Caco-2 (cell line): ENCODE results near the gene DRGX. TPM values are rescaled to one million over a fixed set of nuclear protein-coding genes. Genes with fewer than 3 reads are reported as not detected.

Experiments used
- BruUV-seq: library from RNA; stranded (reverse); fragments of 400-500 nt; replicated peaks from 2 replicates; lab custom pipeline; 2021; lab: Mats Ljungman, UMichigan
- CTCF ChIA-PET: fragments of 300-600 bp; sonication (Branson Sonifier 250); formaldehyde crosslinking; loops from one replicate; lab custom pipeline; 2022; ENCODE audit warnings: antibody characterized with exemption; lab: Charles Lee
- POLR2A ChIA-PET: fragments of 300-600 bp; sonication (Branson Sonifier 250); formaldehyde crosslinking; loops from one replicate; lab custom pipeline; 2022; ENCODE audit warnings: antibody characterized with exemption; lab: Charles Lee
- DNase-seq, 2 experiments: peaks; one replicate each; pipeline versions ENCODE4 v3.0.0 to v3.0.0-alpha.2; 2020 to 2022
- H3K27me3 ChIP-seq: replicated peaks from 2 replicates; pipeline ENCODE4 v1.6.0; 2011; ENCODE audit warnings: low read length; ENCODE audit not compliant: control insufficient read depth, insufficient read depth
- H3K36me3 ChIP-seq: 2 replicates; pipeline ENCODE4 v1.5.1; 2011; ENCODE audit warnings: low read length; ENCODE audit not compliant: control insufficient read depth, insufficient read depth
- H3K4me1 ChIP-seq: fragments of 250-450 bp; sonication (Bioruptor Pico); 2 replicates; pipeline ENCODE4 v1.5.1; 2020; ENCODE audit warnings: mild to moderate bottlenecking
- H3K4me3 ChIP-seq: 2 replicates; pipeline ENCODE4 v1.5.1; 2011; ENCODE audit warnings: low read depth, mild to moderate bottlenecking, control low read depth, low read length
- H3K9me3 ChIP-seq: fragments of 250-450 bp; sonication (Bioruptor Pico); 2 replicates; pipeline ENCODE4 v1.5.1; 2020; ENCODE audit warnings: mild to moderate bottlenecking, moderate library complexity
- H3K27ac Mint-ChIP-seq: one replicate; pipeline ENCODE4 v1.8.0; 2022; ENCODE audit warnings: mixed read lengths; ENCODE audit not compliant: unreplicated experiment
- H3K27me3 Mint-ChIP-seq: one replicate; pipeline ENCODE4 v1.8.0; 2022; ENCODE audit warnings: mixed read lengths; ENCODE audit not compliant: insufficient read depth, unreplicated experiment
- H3K36me3 Mint-ChIP-seq: one replicate; pipeline ENCODE4 v1.8.0; 2022; ENCODE audit warnings: mild to moderate bottlenecking, mixed read lengths; ENCODE audit not compliant: insufficient read depth, unreplicated experiment
- H3K4me1 Mint-ChIP-seq: one replicate; pipeline ENCODE4 v1.8.0; 2022; ENCODE audit warnings: low read depth, mixed read lengths; ENCODE audit not compliant: unreplicated experiment
- H3K4me3 Mint-ChIP-seq: one replicate; pipeline ENCODE4 v1.8.0; 2022; ENCODE audit warnings: mild to moderate bottlenecking, moderate library complexity, mixed read lengths; ENCODE audit not compliant: unreplicated experiment
- H3K9me3 Mint-ChIP-seq: one replicate; pipeline ENCODE4 v1.8.0; 2022; ENCODE audit warnings: mixed read lengths; ENCODE audit not compliant: unreplicated experiment
- CTCF ChIP-seq, 2 experiments: fragments of 200-600 bp in 1 of 2; IDR thresholded peaks; 1 replicate in 1 of 2; 2 replicates in 1 of 2; pipeline versions ENCODE4 v1.5.1 to v1.8.0; 2011 to 2022; ENCODE audit warnings: antibody characterized with exemption in 1 of 2, control low read depth in 1 of 2, inconsistent platforms in 1 of 2, low read depth in 1 of 2, low read length in 1 of 2, mild to moderate bottlenecking in 1 of 2, moderate library complexity in 1 of 2; ENCODE audit not compliant: insufficient read depth in 1 of 2, severe bottlenecking in 1 of 2, unreplicated experiment in 1 of 2
- intact Hi-C: fragments of 100-400 bp; cut with micrococcal nuclease; formaldehyde crosslinking; loops from one replicate; pipeline ENCODE4 v1.10.0; 2022; ENCODE audit not compliant: unreplicated experiment
- total RNA-seq: library from RNA; stranded (reverse); gene quantifications from 2 replicates; pipeline ENCODE4 v1.2.3, GENCODE V29; 2022

DRGX gene
- total RNA-seq, 1 experiment from 2014 or later: not detected

GRCh38 chr10:49355221-49355620, 40.7 kb downstream of the DRGX start:
- Mint-ChIP-seq H3K27ac (no peak overlapping the region), H3K4me3 (no peak overlapping the region), H3K4me1 (no peaks in the 10 kb centered on the region), H3K9me3 (no peaks in the 10 kb centered on the region), H3K36me3 (no peaks in the 10 kb centered on the region), H3K27me3 (peaks cover 13% of the 10 kb centered on the region)
- Histone ChIP-seq H3K9me3 (no peaks in the 10 kb centered on the region; the same call in 1 of the 2 replicates), H3K4me1 (no peaks in the 10 kb centered on the region), H3K4me3 (no peak overlapping the region), H3K36me3 (no peaks in the 10 kb centered on the region), H3K27me3 (no peaks in the 10 kb centered on the region)
- no peak for DNase-seq
- intact Hi-C loops: no loop called here
- no peak for TF ChIP-seq CTCF (IDR thresholded peaks at IDR 0.05; ENCODE audit: insufficient read depth in 1 of 2, low read depth in 1 of 2, low read length in 1 of 2, severe bottlenecking in 1 of 2, unreplicated experiment in 1 of 2)
- ChIA-PET CTCF (no interaction called here), POLR2A (no interaction called here)
- no TSS peak for BruUV-seq

GRCh38 chr10:49354593-49354992, 41.3 kb downstream of the DRGX start:
- no TSS peak for BruUV-seq
- no peak for TF ChIP-seq CTCF (IDR thresholded peaks at IDR 0.05; ENCODE audit: insufficient read depth in 1 of 2, low read depth in 1 of 2, low read length in 1 of 2, severe bottlenecking in 1 of 2, unreplicated experiment in 1 of 2)
- H3K4me1 ChIP-seq: no peaks in the 10 kb centered on the region
- no peaks in the 10 kb centered on the region; the same call in 1 of the 2 replicates for H3K9me3 ChIP-seq
- POLR2A ChIA-PET: no interaction called here
- no peaks in the 10 kb centered on the region for H3K36me3 Mint-ChIP-seq
- CTCF ChIA-PET: no interaction called here
- no peak overlapping the region for H3K27ac Mint-ChIP-seq
- no peaks in the 10 kb centered on the region for H3K27me3 ChIP-seq
- H3K36me3 ChIP-seq: no peaks in the 10 kb centered on the region
- no peak overlapping the region for H3K4me3 Mint-ChIP-seq
- no peak for DNase-seq
- no peaks in the 10 kb centered on the region for H3K9me3 Mint-ChIP-seq
- intact Hi-C loops: no loop called here
- H3K27me3 Mint-ChIP-seq: peaks cover 13% of the 10 kb centered on the region
- no peak overlapping the region for H3K4me3 ChIP-seq
- H3K4me1 Mint-ChIP-seq: no peaks in the 10 kb centered on the region

- CTCF ChIA-PET: no interaction called here
- H3K36me3 ChIP-seq: no peaks in the 10 kb centered on the region
- Mint-ChIP-seq H3K27me3 (peaks cover 13% of the 10 kb centered on the region), H3K4me3 (no peak overlapping the region), H3K36me3 (no peaks in the 10 kb centered on the region), H3K9me3 (no peaks in the 10 kb centered on the region), H3K27ac (no peak overlapping the region), H3K4me1 (no peaks in the 10 kb centered on the region)
- intact Hi-C loops: no loop called here
- H3K4me1 ChIP-seq: no peaks in the 10 kb centered on the region
- POLR2A ChIA-PET: no interaction called here
- DNase-seq: no peak
- no peak overlapping the region for H3K4me3 ChIP-seq
- no peaks in the 10 kb centered on the region; the same call in 1 of the 2 replicates for H3K9me3 ChIP-seq
- H3K27me3 ChIP-seq: no peaks in the 10 kb centered on the region
- no TSS peak for BruUV-seq
- TF ChIP-seq CTCF (IDR thresholded peaks at IDR 0.05; ENCODE audit: insufficient read depth in 1 of 2, low read depth in 1 of 2, low read length in 1 of 2, severe bottlenecking in 1 of 2, unreplicated experiment in 1 of 2): no peak
Measured at GRCh38 chr10:49353895-49354566, 41.9 kb downstream of the DRGX start.
